HCT116 (cell line): ENCODE measurements around the gene NDUFAF4. TPM values are rescaled to one million over a fixed set of nuclear protein-coding genes. Genes with fewer than 3 reads are reported as not detected.

ENCODE experiments used
- ATAC-seq: fragments of 200-7000 bp; cut with Tn5 transposase; 2 replicates; pipeline ENCODE4 v1.9.1; 2020; ENCODE audit warnings: mild to moderate bottlenecking, moderate library complexity
- BruUV-seq: library from RNA; stranded (reverse); fragments of 400-500 nt; replicated peaks from 2 replicates; lab custom pipeline; 2021; lab: Mats Ljungman, UMichigan
- CTCF ChIA-PET: fragments of 300-600 bp; sonication (Branson Sonifier 250); formaldehyde crosslinking; loops from one replicate; lab custom pipeline; 2021; ENCODE audit warnings: antibody characterized with exemption; lab: Charles Lee
- POLR2A ChIA-PET: fragments of 300-600, 350-600 bp; sonication (Branson Sonifier 250); formaldehyde crosslinking; loops from one replicate; lab custom pipeline; 2021; ENCODE audit warnings: antibody characterized with exemption; lab: Charles Lee
- RAD21 ChIA-PET, 2 experiments: fragments of 300-600 bp; sonication (Branson Sonifier 250); formaldehyde crosslinking; loops; one replicate each; lab custom pipeline; 2023; ENCODE audit warnings: low total read pairs in 2 of 2; ENCODE audit not compliant: uncharacterized antibody in 2 of 2, unreplicated experiment in 2 of 2, low non-redundant PET in 1 of 2; lab: Charles Lee
- DNase-seq: peaks from one replicate; pipeline ENCODE4 v3.0.0-alpha.2; 2010; ENCODE audit warnings: low read depth, low spot score
- H2AFZ ChIP-seq: fragments of 200-600 bp; shearing (Covaris generic), sonication (generic); 2 replicates; pipeline ENCODE4 v1.6.1; 2017; ENCODE audit warnings: low read depth, mixed run types, mixed read lengths, antibody characterized with exemption, low read length; ENCODE audit not compliant: poor library complexity, severe bottlenecking
- H3K27ac ChIP-seq: 2 replicates; pipeline ENCODE4 v1.5.1; 2012; ENCODE audit warnings: low read depth, low read length
- H3K27me3 ChIP-seq: fragments of 200-600 bp; sonication (generic); 2 replicates; pipeline ENCODE4 v1.6.1; 2016; ENCODE audit warnings: mixed run types, low read length, mixed read lengths; ENCODE audit not compliant: insufficient read depth
- H3K36me3 ChIP-seq, 2 experiments: fragments of 200-500 bp in 1 of 2; fragments of 200-600 bp in 1 of 2; sonication (Bioruptor generic) in 1 of 2; sonication (generic) in 1 of 2; 2 replicates each; pipeline versions ENCODE4 v1.5.1 to v1.6.1; 2014 to 2016; ENCODE audit warnings: low read length in 2 of 2, inconsistent platforms in 1 of 2, mixed read lengths in 1 of 2, mixed run types in 1 of 2; ENCODE audit not compliant: insufficient read depth in 2 of 2, control insufficient read depth in 1 of 2
- H3K4me1 ChIP-seq, 2 experiments: fragments of 200-600 bp in 1 of 2; sonication (generic) in 1 of 2; 2 replicates each; pipeline versions ENCODE4 v1.5.1 to v1.6.1; 2012 to 2017; ENCODE audit warnings: low read length in 2 of 2, inconsistent platforms in 1 of 2, mild to moderate bottlenecking in 1 of 2, mixed read lengths in 1 of 2, mixed run types in 1 of 2, moderate library complexity in 1 of 2; ENCODE audit not compliant: insufficient read depth in 2 of 2, control insufficient read depth in 1 of 2
- H3K4me2 ChIP-seq: fragments of 200-600 bp; sonication (generic); 2 replicates; pipeline ENCODE4 v1.6.1; 2017; ENCODE audit warnings: mixed run types, low read length, mixed read lengths
- H3K4me3 ChIP-seq, 2 experiments: fragments of 200-600 bp in 1 of 2; sonication (generic) in 1 of 2; replicated peaks in 1 of 2; 2 replicates each; pipeline ENCODE4 v1.5.1; 2011 to 2016; ENCODE audit warnings: low read length in 2 of 2, control low read depth in 1 of 2, low read depth in 1 of 2, mild to moderate bottlenecking in 1 of 2, mixed read lengths in 1 of 2, mixed run types in 1 of 2
- H3K79me2 ChIP-seq: fragments of 200-600 bp; sonication (generic); 2 replicates; pipeline ENCODE4 v1.6.1; 2017; ENCODE audit warnings: mild to moderate bottlenecking, mixed run types, low read length, moderate library complexity, mixed read lengths; ENCODE audit not compliant: insufficient read depth
- H3K9ac ChIP-seq: fragments of 200-600 bp; sonication (generic); 2 replicates; pipeline ENCODE4 v1.6.1; 2016; ENCODE audit warnings: low read length, mixed read lengths
- H3K9me2 ChIP-seq: fragments of 200-600 bp; sonication (generic), shearing (Covaris generic); 2 replicates; pipeline ENCODE4 v1.6.1; 2017; ENCODE audit warnings: mixed run types, mild to moderate bottlenecking, moderate library complexity; ENCODE audit not compliant: insufficient read depth
- H3K9me3 ChIP-seq, 2 experiments: fragments of 200-500 bp in 1 of 2; fragments of 200-600 bp in 1 of 2; sonication (Bioruptor generic) in 1 of 2; sonication (generic) in 1 of 2; 2 replicates each; pipeline ENCODE4 v1.6.1; 2014 to 2017; ENCODE audit warnings: low read length in 2 of 2, mixed read lengths in 2 of 2, inconsistent platforms in 1 of 2, low read depth in 1 of 2, mild to moderate bottlenecking in 1 of 2, mixed run types in 1 of 2, moderate library complexity in 1 of 2; ENCODE audit not compliant: control insufficient read depth in 1 of 2, insufficient read depth in 1 of 2
- H4K20me1 ChIP-seq: fragments of 200-600 bp; sonication (generic), shearing (Covaris generic); 2 replicates; pipeline ENCODE4 v1.6.1; 2017; ENCODE audit warnings: mixed run types, mild to moderate bottlenecking, moderate library complexity; ENCODE audit not compliant: insufficient read depth
- EGR1 ChIP-seq: IDR thresholded peaks from 2 replicates; pipeline ENCODE4 v1.6.1; 2012; ENCODE audit warnings: low read depth
- EZH2 ChIP-seq: fragments of 200-600 bp; sonication (generic); IDR thresholded peaks from 2 replicates; pipeline ENCODE4 v1.6.1; 2017; ENCODE audit warnings: antibody characterized with exemption, mixed run types
- EZH2phosphoT487 ChIP-seq: fragments of 200-600 bp; IDR thresholded peaks from 2 replicates; pipeline ENCODE4 v1.6.1; 2018; ENCODE audit warnings: antibody characterized with exemption, borderline replicate concordance
- MAX ChIP-seq: IDR thresholded peaks from 2 replicates; pipeline ENCODE4 v1.6.1; 2012
- RAD21 ChIP-seq: IDR thresholded peaks from 2 replicates; pipeline ENCODE4 v1.6.1; 2012; ENCODE audit warnings: low read depth, mild to moderate bottlenecking
- ZBTB33 ChIP-seq: IDR thresholded peaks from 2 replicates; pipeline ENCODE4 v1.6.1; 2011; ENCODE audit warnings: mild to moderate bottlenecking, low read length, moderate library complexity; ENCODE audit not compliant: insufficient replicate concordance; ENCODE audit errors: extremely low read depth
- ZNF274 ChIP-seq: fragments of 200-500 bp; sonication (Bioruptor generic); IDR thresholded peaks from 2 replicates; pipeline ENCODE4 v1.6.1; 2014; ENCODE audit warnings: mild to moderate bottlenecking, low read depth, low read length, inconsistent platforms
- intact Hi-C: fragments of 100-400 bp; cut with micrococcal nuclease; formaldehyde crosslinking; loops from 2 replicates; pipeline ENCODE4 v1.10.0; 2022
- total RNA-seq: library from RNA; stranded (reverse); gene quantifications from one replicate; pipeline ENCODE4 v1.2.1, GENCODE V29; 2021; ENCODE audit not compliant: unreplicated experiment
- TF ChIP-seq, protein P1 (sequence below): IDR thresholded peaks from 2 replicates; pipeline ENCODE4 v1.6.1; 2012

NDUFAF4 gene
- total RNA-seq, 1 experiment from 2014 or later = 62.4 TPM

GRCh38 chr6:96851858-96852257, 45.8 kb downstream of the NDUFAF4 start:
- Histone ChIP-seq H3K4me3 (no peak overlapping the region), H3K36me3 (no peaks in the 10 kb centered on the region), H2AFZ (no peak overlapping the region), H3K4me1 (no peaks in the 10 kb centered on the region)
- intact Hi-C loops = no loop called here
- POLR2A ChIA-PET = no interaction called here
- no TSS peak for BruUV-seq
- CTCF ChIA-PET = no interaction called here
- TF ChIP-seq EZH2 (no peak), ZNF274 (no peak), EZH2phosphoT487 (no peak)
- TF ChIP-seq, protein P1, sequence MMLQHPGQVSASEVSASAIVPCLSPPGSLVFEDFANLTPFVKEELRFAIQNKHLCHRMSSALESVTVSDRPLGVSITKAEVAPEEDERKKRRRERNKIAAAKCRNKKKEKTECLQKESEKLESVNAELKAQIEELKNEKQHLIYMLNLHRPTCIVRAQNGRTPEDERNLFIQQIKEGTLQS = no peak
- TF ChIP-seq, all 23 proteins: peak for 0
- H3K9me3 ChIP-seq = no peaks in the 10 kb centered on the region; a peak in 1 of 4 replicates
- no peak overlapping the region for H3K27ac ChIP-seq
- H3K9me2 ChIP-seq = no peaks in the 10 kb centered on the region
- RAD21 ChIA-PET = no interaction called here
- DNase-seq (no peak), ATAC-seq (no peak)
- H4K20me1 ChIP-seq = no peaks in the 10 kb centered on the region
- H3K79me2 ChIP-seq = no peaks in the 10 kb centered on the region
- H3K27me3 ChIP-seq = no peaks in the 10 kb centered on the region
- H3K4me2 ChIP-seq = no peak overlapping the region
- no peak overlapping the region for H3K9ac ChIP-seq

DNA sequence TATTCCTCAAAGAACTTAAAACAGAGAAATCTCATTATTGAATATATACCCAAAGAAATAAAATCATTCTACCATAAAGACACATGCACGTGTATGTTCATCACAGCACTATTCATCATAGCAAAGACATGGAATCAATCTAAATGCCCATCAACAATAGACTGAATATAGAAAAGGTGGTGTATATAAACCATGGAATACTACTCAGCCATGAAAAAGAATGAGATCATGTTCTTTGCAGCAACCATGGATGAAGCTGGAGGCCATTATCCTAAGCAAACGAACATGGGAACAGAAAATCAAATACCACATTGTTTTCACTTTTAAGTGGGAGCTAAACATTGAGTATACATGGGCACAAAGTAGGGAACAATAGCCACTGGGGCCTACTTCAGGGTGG, 48.1 kb downstream of the NDUFAF4 start:
- TF ChIP-seq EGR1 = no peak
- TF ChIP-seq, protein P1 = no peak
- no peak for TF ChIP-seq RAD21
- no peak for TF ChIP-seq ZBTB33
- TF ChIP-seq MAX = no peak
- TF ChIP-seq EZH2phosphoT487 = no peak
- H2AFZ ChIP-seq = no peak overlapping the region
- intact Hi-C loops = no loop called here
- ChIA-PET POLR2A (no interaction called here), CTCF (no interaction called here), RAD21 (no interaction called here)
- no peaks in the 10 kb centered on the region for H3K79me2 ChIP-seq
- no peak overlapping the region for H3K27ac ChIP-seq
- H4K20me1 ChIP-seq = no peaks in the 10 kb centered on the region
- H3K9me3 ChIP-seq = no peaks in the 10 kb centered on the region; a peak in 1 of 4 replicates
- H3K9ac ChIP-seq = no peak overlapping the region
- no peak for ATAC-seq
- no peaks in the 10 kb centered on the region for H3K4me1 ChIP-seq
- no peak overlapping the region for H3K4me3 ChIP-seq
- H3K36me3 ChIP-seq = no peaks in the 10 kb centered on the region
- H3K9me2 ChIP-seq = no peaks in the 10 kb centered on the region
- H3K4me2 ChIP-seq = no peak overlapping the region
- BruUV-seq = no TSS peak
- no peaks in the 10 kb centered on the region for H3K27me3 ChIP-seq
- DNase-seq = no peak
